Measurements from ENCODE around the gene DGKQ.

- TF ChIP-seq CTCF (conservative IDR thresholded peaks at IDR 0.05) (no peak), EZH2 (IDR thresholded peaks at IDR 0.05; ENCODE audit: low read depth) (no peak)
These were observed 44.1 kb downstream of the DGKQ start for GRCh38 chr4:929096-929765.

Measured in PC-9 (cell line).